Activated CD8-positive, alpha-beta memory T cell treated with anti-CD3 and anti-CD28 coated beads, Interleukin-2, amount 10 ng/mL, durations not matched to agents 7 days and 5 days (primary cell): ENCODE data around the gene BICDL1. TPM values are rescaled to one million over a fixed set of nuclear protein-coding genes. Genes with fewer than 3 reads are reported as not detected.
A peak's percentile ranks its signal among the peaks of the same experiment; 100 is the strongest.

ENCODE experiments used
- ATAC-seq: fragments of 150-1000 bp; cut with Tn5 transposase; one replicate; pipeline ENCODE4 v1.10.0; 2021; ENCODE audit warnings: moderate library complexity
- CTCF ChIA-PET: fragments of 350-600 bp; sonication (Branson Sonifier 250); formaldehyde crosslinking; loops from one replicate; lab custom pipeline; 2021; ENCODE audit warnings: antibody characterized with exemption; lab: Charles Lee
- DNase-seq: peaks from one replicate; pipeline ENCODE4 v3.0.0-alpha.2; 2020
- H3K27ac Mint-ChIP-seq: one replicate; pipeline ENCODE4 v1.8.0; 2021; ENCODE audit warnings: mild to moderate bottlenecking, mixed read lengths
- H3K27me3 Mint-ChIP-seq: one replicate; pipeline ENCODE4 v1.8.0; 2021; ENCODE audit warnings: mixed read lengths
- H3K36me3 Mint-ChIP-seq: one replicate; pipeline ENCODE4 v1.8.0; 2021; ENCODE audit warnings: mild to moderate bottlenecking, mixed read lengths
- H3K4me1 Mint-ChIP-seq: one replicate; pipeline ENCODE4 v1.8.0; 2021; ENCODE audit warnings: mixed read lengths
- H3K4me3 Mint-ChIP-seq: one replicate; pipeline ENCODE4 v1.8.0; 2021; ENCODE audit warnings: mild to moderate bottlenecking, moderate library complexity, mixed read lengths
- H3K9me3 Mint-ChIP-seq: one replicate; pipeline ENCODE4 v1.8.0; 2022; ENCODE audit warnings: low read depth, mixed read lengths
- total RNA-seq, 2 experiments: library from RNA; stranded (reverse); gene quantifications; one replicate each; pipeline ENCODE4 v1.2.3, GENCODE V29; 2021

The BICDL1 gene
- total RNA-seq, 2 experiments from 2014 or later = 59.8 to 62.9 TPM

GRCh38 chr12:120047072-120047471, 58.0 kb downstream of the BICDL1 start:
- no peak for DNase-seq
- ATAC-seq = no peak
- no peaks in the 10 kb centered on the region for H3K27me3 Mint-ChIP-seq
- no peak overlapping the region for H3K27ac Mint-ChIP-seq
- peaks cover 10% of the 10 kb centered on the region for H3K4me1 Mint-ChIP-seq
- peaks cover 2% of the 10 kb centered on the region for H3K9me3 Mint-ChIP-seq
- peaks cover 14% of the 10 kb centered on the region for H3K36me3 Mint-ChIP-seq
- no peak overlapping the region for H3K4me3 Mint-ChIP-seq
- CTCF ChIA-PET = interaction anchor here (1.3 kb wide), 1 partner anchor 11 kb away, joined by 6 read pairs; no protein-coding TSS in a partner anchor

GRCh38 chr12:120048263-120048662, 59.2 kb downstream of the BICDL1 start:
- peaks cover 4% of the 10 kb centered on the region for H3K9me3 Mint-ChIP-seq
- no peak overlapping the region for H3K4me3 Mint-ChIP-seq
- H3K36me3 Mint-ChIP-seq = peaks cover 16% of the 10 kb centered on the region
- CTCF ChIA-PET = interaction anchor here (1.2 kb wide), 1 partner anchor 39 kb away, joined by 3 read pairs; no protein-coding TSS in a partner anchor
- no peak for DNase-seq
- H3K27me3 Mint-ChIP-seq = no peaks in the 10 kb centered on the region
- peak overlapping the region; percentile 42 for H3K27ac Mint-ChIP-seq
- no peak for ATAC-seq
- H3K4me1 Mint-ChIP-seq = peaks cover 17% of the 10 kb centered on the region

- H3K27ac Mint-ChIP-seq = no peak overlapping the region
- H3K4me1 Mint-ChIP-seq = peaks cover 21% of the 10 kb centered on the region
- no peak overlapping the region for H3K4me3 Mint-ChIP-seq
- no peaks in the 10 kb centered on the region for H3K27me3 Mint-ChIP-seq
- CTCF ChIA-PET = no interaction called here
- peaks cover 4% of the 10 kb centered on the region for H3K9me3 Mint-ChIP-seq
- no peak for DNase-seq
- ATAC-seq = no peak
- peaks cover 16% of the 10 kb centered on the region for H3K36me3 Mint-ChIP-seq
Observed at GRCh38 chr12:120049426-120049825, 60.4 kb downstream of the BICDL1 start.

GRCh38 chr12:120051535-120051934, 62.5 kb downstream of the BICDL1 start:
- no peak overlapping the region for H3K4me3 Mint-ChIP-seq
- ATAC-seq (no peak), DNase-seq (no peak)
- H3K4me1 Mint-ChIP-seq = peaks cover 21% of the 10 kb centered on the region
- H3K27me3 Mint-ChIP-seq = no peaks in the 10 kb centered on the region
- H3K36me3 Mint-ChIP-seq = peaks cover 14% of the 10 kb centered on the region
- H3K27ac Mint-ChIP-seq = no peak overlapping the region
- CTCF ChIA-PET = no interaction called here
- H3K9me3 Mint-ChIP-seq = peaks cover 4% of the 10 kb centered on the region

GRCh38 chr12:120054293-120054692, 65.3 kb downstream of the BICDL1 start:
- peaks cover 14% of the 10 kb centered on the region for H3K4me1 Mint-ChIP-seq
- CTCF ChIA-PET = no interaction called here
- peaks cover 14% of the 10 kb centered on the region for H3K36me3 Mint-ChIP-seq
- no peak overlapping the region for H3K4me3 Mint-ChIP-seq
- H3K9me3 Mint-ChIP-seq = peaks cover 4% of the 10 kb centered on the region
- DNase-seq (no peak), ATAC-seq (no peak)
- H3K27me3 Mint-ChIP-seq = no peaks in the 10 kb centered on the region
- no peak overlapping the region for H3K27ac Mint-ChIP-seq

GRCh38 chr12:120055231-120056000, 66.4 kb downstream of the BICDL1 start:
- no peak overlapping the region for H3K27ac Mint-ChIP-seq
- H3K4me1 Mint-ChIP-seq = peaks cover 14% of the 10 kb centered on the region
- H3K27me3 Mint-ChIP-seq = no peaks in the 10 kb centered on the region
- CTCF ChIA-PET = no interaction called here
- ATAC-seq (no peak), DNase-seq (no peak)
- peaks cover 14% of the 10 kb centered on the region for H3K36me3 Mint-ChIP-seq
- H3K9me3 Mint-ChIP-seq = peaks cover 4% of the 10 kb centered on the region
- H3K4me3 Mint-ChIP-seq = no peak overlapping the region

GRCh38 chr12:120056739-120057138, 67.7 kb downstream of the BICDL1 start:
- Mint-ChIP-seq H3K9me3 (peaks cover 3% of the 10 kb centered on the region), H3K27me3 (no peaks in the 10 kb centered on the region), H3K4me3 (no peak overlapping the region), H3K27ac (no peak overlapping the region), H3K4me1 (peaks cover 12% of the 10 kb centered on the region), H3K36me3 (peaks cover 11% of the 10 kb centered on the region)
- DNase-seq (no peak), ATAC-seq (no peak)
- CTCF ChIA-PET = interaction anchor here (0.8 kb wide), 1 partner anchor 10 kb away, joined by 4 read pairs; no protein-coding TSS in a partner anchor

- no peak for ATAC-seq
Observed at GRCh38 chr12:120060196-120060595, 71.2 kb downstream of the BICDL1 start.

GRCh38 chr12:120060717-120061116, 71.7 kb downstream of the BICDL1 start:
- Mint-ChIP-seq H3K4me1 (no peaks in the 10 kb centered on the region), H3K9me3 (no peaks in the 10 kb centered on the region), H3K27me3 (no peaks in the 10 kb centered on the region), H3K4me3 (no peak overlapping the region), H3K27ac (no peak overlapping the region), H3K36me3 (peaks cover 7% of the 10 kb centered on the region)
- CTCF ChIA-PET = no interaction called here
- DNase-seq (no peak), ATAC-seq (no peak)

More at GRCh38 chr12:120060196-120060595, 71.2 kb downstream of the BICDL1 start:
- Mint-ChIP-seq H3K36me3 (peaks cover 7% of the 10 kb centered on the region), H3K27me3 (no peaks in the 10 kb centered on the region), H3K27ac (no peak overlapping the region), H3K4me1 (no peaks in the 10 kb centered on the region), H3K4me3 (no peak overlapping the region), H3K9me3 (no peaks in the 10 kb centered on the region)
- CTCF ChIA-PET = no interaction called here
- no peak for DNase-seq

- Mint-ChIP-seq H3K9me3 (no peaks in the 10 kb centered on the region), H3K27ac (no peak overlapping the region)
- CTCF ChIA-PET = no interaction called here
Observed at GRCh38 chr12:120061575-120062214, 72.7 kb downstream of the BICDL1 start.

GRCh38 chr12:120062976-120063579, 74.0 kb downstream of the BICDL1 start:
- no peak for ATAC-seq

More at GRCh38 chr12:120061575-120062214, 72.7 kb downstream of the BICDL1 start:
- Mint-ChIP-seq H3K4me3 (no peak overlapping the region), H3K4me1 (no peaks in the 10 kb centered on the region), H3K36me3 (peaks cover 8% of the 10 kb centered on the region), H3K27me3 (no peaks in the 10 kb centered on the region)
- no peak for DNase-seq
- ATAC-seq = no peak

GRCh38 chr12:120064054-120064940, 75.3 kb downstream of the BICDL1 start:
- ATAC-seq (no peak), DNase-seq (no peak)
- H3K36me3 Mint-ChIP-seq = peaks cover 9% of the 10 kb centered on the region
- no peaks in the 10 kb centered on the region for H3K27me3 Mint-ChIP-seq
- no peak overlapping the region for H3K27ac Mint-ChIP-seq
- H3K4me1 Mint-ChIP-seq = no peaks in the 10 kb centered on the region
- H3K4me3 Mint-ChIP-seq = no peak overlapping the region
- CTCF ChIA-PET = interaction anchor here (0.7 kb wide), 1 partner anchor 21 kb away, joined by 3 read pairs; no protein-coding TSS in a partner anchor
- no peaks in the 10 kb centered on the region for H3K9me3 Mint-ChIP-seq

More at GRCh38 chr12:120062976-120063579, 74.0 kb downstream of the BICDL1 start:
- H3K27me3 Mint-ChIP-seq = no peaks in the 10 kb centered on the region
- H3K27ac Mint-ChIP-seq = no peak overlapping the region
- H3K36me3 Mint-ChIP-seq = peaks cover 9% of the 10 kb centered on the region
- H3K9me3 Mint-ChIP-seq = no peaks in the 10 kb centered on the region
- H3K4me3 Mint-ChIP-seq = no peak overlapping the region
- H3K4me1 Mint-ChIP-seq = no peaks in the 10 kb centered on the region
- DNase-seq = no peak
- CTCF ChIA-PET = no interaction called here
